LNCAP (cell line): Measurements from ENCODE around the gene ZNF784.

Experiments used
- CTCF ChIP-seq: fragments of 450-650 bp; IDR thresholded peaks from 2 replicates; pipeline ENCODE4 v1.5.1; 2017; ENCODE audit warnings: mild to moderate bottlenecking

The ZNF784 gene

GRCh38 chr19:55650126-55650557 lies 25.8 kb upstream of the ZNF784 start:
- TF ChIP-seq CTCF: no peak

- no peak for TF ChIP-seq CTCF
Measured at GRCh38 chr19:55649268-55650125, 25.1 kb upstream of the ZNF784 start.

GRCh38 chr19:55648585-55649267 lies 24.4 kb upstream of the ZNF784 start:
- TF ChIP-seq CTCF: no peak

GRCh38 chr19:55647732-55648584 lies 23.6 kb upstream of the ZNF784 start, which contains the start of gene CCDC106:
Gene CCDC106, plus strand, starts transcription at chr19:55648212. Its CDS starts 835 bp downstream, at chr19:55649047.
- TF ChIP-seq CTCF: no peak

GRCh38 chr19:55646889-55647731 lies 22.7 kb upstream of the ZNF784 start:
- no peak for TF ChIP-seq CTCF

- no peak for TF ChIP-seq CTCF
Measured at GRCh38 chr19:55645512-55645881, 21.1 kb upstream of the ZNF784 start.
